Ovary (tissue), 3 donors: ENCODE measurements around the gene BLTP3B.

Experiments
- POLR2A ChIP-seq: fragments of 450-650 bp; IDR thresholded peaks from one replicate; pipeline ENCODE4 v1.6.1; 2017; ENCODE audit warnings: antibody characterized with exemption, mild to moderate bottlenecking, moderate library complexity
- TF ChIP-seq, protein P1 (sequence below), 3 donors: fragments of 450-650 bp in 2 of 3; fragments of 200-600 bp in 1 of 3; IDR thresholded peaks; one replicate each; pipeline versions ENCODE4 v1.5.1 to v1.8.0; 2016 to 2022; ENCODE audit warnings: antibody characterized with exemption in 3 of 3, mild to moderate bottlenecking in 1 of 3
- donor health status: DM: no; HTN: no; CAD: no.

- TF ChIP-seq POLR2A: no peak
- TF ChIP-seq, protein P1, sequence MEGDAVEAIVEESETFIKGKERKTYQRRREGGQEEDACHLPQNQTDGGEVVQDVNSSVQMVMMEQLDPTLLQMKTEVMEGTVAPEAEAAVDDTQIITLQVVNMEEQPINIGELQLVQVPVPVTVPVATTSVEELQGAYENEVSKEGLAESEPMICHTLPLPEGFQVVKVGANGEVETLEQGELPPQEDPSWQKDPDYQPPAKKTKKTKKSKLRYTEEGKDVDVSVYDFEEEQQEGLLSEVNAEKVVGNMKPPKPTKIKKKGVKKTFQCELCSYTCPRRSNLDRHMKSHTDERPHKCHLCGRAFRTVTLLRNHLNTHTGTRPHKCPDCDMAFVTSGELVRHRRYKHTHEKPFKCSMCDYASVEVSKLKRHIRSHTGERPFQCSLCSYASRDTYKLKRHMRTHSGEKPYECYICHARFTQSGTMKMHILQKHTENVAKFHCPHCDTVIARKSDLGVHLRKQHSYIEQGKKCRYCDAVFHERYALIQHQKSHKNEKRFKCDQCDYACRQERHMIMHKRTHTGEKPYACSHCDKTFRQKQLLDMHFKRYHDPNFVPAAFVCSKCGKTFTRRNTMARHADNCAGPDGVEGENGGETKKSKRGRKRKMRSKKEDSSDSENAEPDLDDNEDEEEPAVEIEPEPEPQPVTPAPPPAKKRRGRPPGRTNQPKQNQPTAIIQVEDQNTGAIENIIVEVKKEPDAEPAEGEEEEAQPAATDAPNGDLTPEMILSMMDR (IDR thresholded peaks at IDR 0.05): no peak
Observed at GRCh38 chr12:100156731-100157426, 14.2 kb upstream of the BLTP3B start.
